ENCODE measurements around the gene RPS6KC1. TPM values are rescaled to one million over a fixed set of nuclear protein-coding genes. Genes with fewer than 3 reads are reported as not detected.
"Not testable (repeated sequence)": the region's sequence is repeated elsewhere in the genome, so short reads cannot be mapped to it uniquely, and the experiment has no call there.

RPS6KC1 gene
- polyA plus RNA-seq, 3 donors: 8.9 to 16.0 (median 11.4) TPM

- H3K36me3 ChIP-seq (replicated peaks in 1 of 2; ENCODE audit: control insufficient read depth in 1 of 2, insufficient read depth in 2 of 2, low read length in 2 of 2): peaks cover 4 to 19% of the 10 kb centered on the region in 2 donors
- no CpG with 5 or more reads among the region's 4 CpGs for WGBS (ENCODE audit: insufficient coverage)
- H3K9me3 Mint-ChIP-seq; H3K27me3 ChIP-seq (ENCODE audit: control insufficient read depth in 2 of 2, insufficient read depth in 2 of 2, low read length in 2 of 2); H3K27me3 Mint-ChIP-seq (ENCODE audit: low read depth in 3 of 3); H3K9ac ChIP-seq (ENCODE audit: insufficient read depth, low read length, poor library complexity, severe bottlenecking); H2AFZ ChIP-seq (ENCODE audit: insufficient read depth, low read depth, low read length, poor library complexity, severe bottlenecking); H3K27ac Mint-ChIP-seq; H3K4me2 ChIP-seq (replicated peaks; ENCODE audit: extremely low read depth, low read length, poor library complexity, severe bottlenecking); DNase-seq; H3K4me3 ChIP-seq (replicated peaks in 1 of 3; ENCODE audit: low read depth in 2 of 3, low read length in 3 of 3); H3K4me3 Mint-ChIP-seq; H3K4me1 ChIP-seq (ENCODE audit: control insufficient read depth in 1 of 2, insufficient read depth in 2 of 2, low read length in 2 of 2); H3K27ac ChIP-seq (ENCODE audit: low read depth in 1 of 2, low read length in 2 of 2); intact Hi-C loops (cut with micrococcal nuclease); H3K79me2 ChIP-seq (ENCODE audit: insufficient read depth, low read length); H3K4me1 Mint-ChIP-seq; H3K9me3 ChIP-seq (replicated peaks in 1 of 2; ENCODE audit: control insufficient read depth in 1 of 2, insufficient read depth in 1 of 2, low read length in 2 of 2): not testable (repeated sequence)
- peaks cover 10 to 12% of the 10 kb centered on the region in 2 donors for H3K36me3 Mint-ChIP-seq
- peaks cover 22% of the 10 kb centered on the region for H4K20me1 ChIP-seq (ENCODE audit: insufficient read depth, low read length)
Measured at GRCh38 chr1:213117699-213118180, 66.7 kb downstream of the RPS6KC1 start.

- H3K27me3 ChIP-seq (ENCODE audit: control insufficient read depth in 2 of 2, insufficient read depth in 2 of 2, low read length in 2 of 2): no peaks in the 10 kb centered on the region
- H3K36me3 ChIP-seq (replicated peaks in 1 of 2; ENCODE audit: control insufficient read depth in 1 of 2, insufficient read depth in 2 of 2, low read length in 2 of 2): peaks cover 4 to 25% of the 10 kb centered on the region in 2 donors
- peaks cover 33% of the 10 kb centered on the region for H4K20me1 ChIP-seq (ENCODE audit: insufficient read depth, low read length)
- no peaks in the 10 kb centered on the region for H3K9me3 ChIP-seq (replicated peaks in 1 of 2; ENCODE audit: control insufficient read depth in 1 of 2, insufficient read depth in 1 of 2, low read length in 2 of 2)
- Mint-ChIP-seq H3K9me3 (no peaks in the 10 kb centered on the region), H3K4me1 (peaks cover 6% of the 10 kb centered on the region), H3K36me3 (peaks cover 16 to 19% of the 10 kb centered on the region in 2 donors), H3K4me3 (no peak overlapping the region), H3K27ac (no peak overlapping the region), H3K27me3 (ENCODE audit: low read depth in 3 of 3) (no peaks in the 10 kb centered on the region)
- no peak overlapping the region for H3K27ac ChIP-seq (ENCODE audit: low read depth in 1 of 2, low read length in 2 of 2)
- no peak for TF ChIP-seq CTCF (IDR thresholded peaks at IDR 0.05)
- intact Hi-C loops (cut with micrococcal nuclease): no loop called here
- H3K4me1 ChIP-seq (ENCODE audit: control insufficient read depth in 1 of 2, insufficient read depth in 2 of 2, low read length in 2 of 2): no peaks in the 10 kb centered on the region
- H3K4me3 ChIP-seq (replicated peaks in 1 of 3; ENCODE audit: low read depth in 2 of 3, low read length in 3 of 3): no peak overlapping the region
- DNase-seq: no peak
- H3K4me2 ChIP-seq (replicated peaks; ENCODE audit: extremely low read depth, low read length, poor library complexity, severe bottlenecking): no peak overlapping the region
- no CpG with 5 or more reads among the region's 2 CpGs for WGBS (ENCODE audit: insufficient coverage)
- H3K9ac ChIP-seq (ENCODE audit: insufficient read depth, low read length, poor library complexity, severe bottlenecking): no peak overlapping the region
- no peaks in the 10 kb centered on the region for H3K79me2 ChIP-seq (ENCODE audit: insufficient read depth, low read length)
- no peak overlapping the region for H2AFZ ChIP-seq (ENCODE audit: insufficient read depth, low read depth, low read length, poor library complexity, severe bottlenecking)
Measured at GRCh38 chr1:213119794-213120193, 68.8 kb downstream of the RPS6KC1 start.
